ENCODE data around the gene ANGPTL4. TPM values are rescaled to one million over a fixed set of nuclear protein-coding genes. Genes with fewer than 3 reads are reported as not detected.
"Not testable (repeated sequence)": the region's sequence is repeated elsewhere in the genome, so short reads cannot be mapped to it uniquely, and the experiment has no call there.

The ANGPTL4 gene
- total RNA-seq, 1 donor from 2014 or later, result 4.1 TPM

- Mint-ChIP-seq H3K27ac (peak overlapping the region; percentile 11), H3K4me3 (no peak overlapping the region), H3K9me3 (no peaks in the 10 kb centered on the region), H3K27me3 (no peaks in the 10 kb centered on the region), H3K36me3 (ENCODE audit: low read depth) (peaks cover 16% of the 10 kb centered on the region), H3K4me1 (peaks cover 18% of the 10 kb centered on the region)
- intact Hi-C loops (cut with micrococcal nuclease), result loop anchor here (1.0 kb wide), 1 partner anchor 42 kb away; no protein-coding TSS in a partner anchor
- no peak for DNase-seq
These were observed 32.2 kb downstream of the ANGPTL4 start for GRCh38 chr19:8396185-8396562.

- intact Hi-C loops (cut with micrococcal nuclease), result loop anchor here (1.0 kb wide), 1 partner anchor 42 kb away; no protein-coding TSS in a partner anchor
- Mint-ChIP-seq H3K27ac (no peak overlapping the region), H3K9me3 (no peaks in the 10 kb centered on the region)
These were observed 32.7 kb downstream of the ANGPTL4 start for GRCh38 chr19:8396563-8397203.

DNA sequence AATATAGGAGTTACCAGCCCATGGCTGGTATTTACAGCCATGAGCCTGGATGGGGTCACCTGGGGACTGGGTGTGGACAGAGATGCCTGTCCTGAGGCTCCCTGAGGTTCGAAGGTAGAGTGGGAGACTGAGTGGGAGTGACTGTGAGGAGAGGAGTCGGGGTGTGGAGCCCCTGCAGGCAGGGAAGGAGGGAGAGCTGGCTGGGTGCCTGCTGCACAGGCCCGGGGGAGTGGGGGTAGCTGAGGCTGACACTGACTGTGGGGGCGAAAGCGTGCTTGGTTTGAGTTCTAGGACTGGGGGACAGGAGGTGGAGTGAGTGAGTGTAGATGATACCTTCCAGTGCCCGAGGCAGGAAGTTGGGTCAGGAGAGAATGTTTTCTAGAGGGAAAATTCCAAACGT lies 33.3 kb downstream of the ANGPTL4 start:
- DNase-seq, result no peak
- peak overlapping the region; percentile 52 for H3K27ac Mint-ChIP-seq
- no peak overlapping the region for H3K4me3 Mint-ChIP-seq
- H3K27me3 Mint-ChIP-seq, result no peaks in the 10 kb centered on the region
- H3K9me3 Mint-ChIP-seq, result no peaks in the 10 kb centered on the region
- intact Hi-C loops (cut with micrococcal nuclease), result no loop called here
- peaks cover 15% of the 10 kb centered on the region for H3K4me1 Mint-ChIP-seq
- peaks cover 19% of the 10 kb centered on the region for H3K36me3 Mint-ChIP-seq (ENCODE audit: low read depth)

More at GRCh38 chr19:8396563-8397203, 32.7 kb downstream of the ANGPTL4 start:
- Mint-ChIP-seq H3K4me3 (no peak overlapping the region), H3K4me1 (peaks cover 16% of the 10 kb centered on the region), H3K36me3 (ENCODE audit: low read depth) (peaks cover 17% of the 10 kb centered on the region), H3K27me3 (no peaks in the 10 kb centered on the region)
- peak; percentile 91 for DNase-seq

DNA sequence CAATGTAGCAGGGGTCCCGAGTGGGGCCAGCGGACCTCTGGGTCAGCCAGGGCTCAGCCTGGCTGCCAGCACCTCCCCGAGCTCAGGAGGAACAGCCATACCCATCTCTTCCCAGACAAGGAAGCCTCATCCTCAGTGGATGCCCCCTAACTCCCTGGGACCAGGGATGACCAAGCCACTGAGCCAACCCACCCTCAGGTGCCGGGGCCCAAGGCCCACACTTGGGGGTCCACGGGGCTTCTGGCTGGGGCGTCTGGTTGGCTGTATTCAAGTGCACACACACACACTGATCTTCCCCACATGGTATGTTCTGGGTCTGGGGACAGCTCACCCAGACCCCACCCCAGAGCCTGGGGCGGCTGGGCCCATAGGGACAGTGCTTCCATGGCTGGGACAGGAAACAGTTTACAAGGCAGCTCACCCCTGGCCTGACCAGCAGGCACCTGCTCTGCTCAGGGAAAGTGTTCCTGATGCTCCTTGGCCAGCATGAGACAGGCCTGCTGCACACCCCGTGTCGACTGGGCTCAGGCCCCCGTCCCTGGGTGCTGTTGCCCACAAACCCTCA lies 33.9 kb downstream of the ANGPTL4 start:
- Mint-ChIP-seq H3K27me3 (no peaks in the 10 kb centered on the region), H3K27ac (no peak overlapping the region), H3K36me3 (ENCODE audit: low read depth) (peaks cover 19% of the 10 kb centered on the region), H3K4me3 (no peak overlapping the region), H3K4me1 (peaks cover 15% of the 10 kb centered on the region), H3K9me3 (no peaks in the 10 kb centered on the region)
- DNase-seq, result no peak
- intact Hi-C loops (cut with micrococcal nuclease), result no loop called here

DNA sequence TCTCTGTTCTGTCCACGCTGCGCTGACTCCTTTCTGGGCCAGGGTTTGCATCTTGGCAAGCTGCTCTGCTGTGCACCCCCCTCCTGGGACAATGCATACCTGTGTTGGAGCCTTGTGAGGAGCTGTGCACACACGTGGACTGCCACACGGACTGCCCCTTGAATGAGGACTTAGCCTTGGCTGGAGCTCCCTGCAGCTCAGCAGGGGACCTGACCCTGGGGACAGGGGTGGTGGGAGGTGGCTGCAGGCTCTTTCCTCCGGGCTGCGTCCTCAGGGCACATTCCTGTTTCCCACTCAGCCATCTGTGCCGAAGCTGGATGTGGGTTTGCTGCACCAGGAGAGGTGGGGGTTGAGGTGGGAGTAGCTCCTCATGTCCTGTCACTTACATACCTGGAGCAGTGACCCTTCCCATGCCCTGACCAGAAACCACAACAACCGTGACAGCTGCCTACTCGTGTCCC lies 34.4 kb downstream of the ANGPTL4 start:
- H3K36me3 Mint-ChIP-seq (ENCODE audit: low read depth), result peaks cover 18% of the 10 kb centered on the region
- no peak overlapping the region for H3K27ac Mint-ChIP-seq
- no peak overlapping the region for H3K4me3 Mint-ChIP-seq
- H3K9me3 Mint-ChIP-seq, result no peaks in the 10 kb centered on the region
- intact Hi-C loops (cut with micrococcal nuclease), result no loop called here
- H3K4me1 Mint-ChIP-seq, result peaks cover 12% of the 10 kb centered on the region
- no peak for DNase-seq
- H3K27me3 Mint-ChIP-seq, result no peaks in the 10 kb centered on the region

GRCh38 chr19:8399681-8400188 lies 35.8 kb downstream of the ANGPTL4 start:
- H3K4me3 Mint-ChIP-seq, result no peak overlapping the region
- H3K27me3 Mint-ChIP-seq, result no peaks in the 10 kb centered on the region
- H3K4me1 Mint-ChIP-seq, result peaks cover 12% of the 10 kb centered on the region
- H3K9me3 Mint-ChIP-seq, result no peaks in the 10 kb centered on the region
- no peak overlapping the region for H3K27ac Mint-ChIP-seq
- peaks cover 22% of the 10 kb centered on the region for H3K36me3 Mint-ChIP-seq (ENCODE audit: low read depth)
- DNase-seq, result no peak
- intact Hi-C loops (cut with micrococcal nuclease), result no loop called here

DNA sequence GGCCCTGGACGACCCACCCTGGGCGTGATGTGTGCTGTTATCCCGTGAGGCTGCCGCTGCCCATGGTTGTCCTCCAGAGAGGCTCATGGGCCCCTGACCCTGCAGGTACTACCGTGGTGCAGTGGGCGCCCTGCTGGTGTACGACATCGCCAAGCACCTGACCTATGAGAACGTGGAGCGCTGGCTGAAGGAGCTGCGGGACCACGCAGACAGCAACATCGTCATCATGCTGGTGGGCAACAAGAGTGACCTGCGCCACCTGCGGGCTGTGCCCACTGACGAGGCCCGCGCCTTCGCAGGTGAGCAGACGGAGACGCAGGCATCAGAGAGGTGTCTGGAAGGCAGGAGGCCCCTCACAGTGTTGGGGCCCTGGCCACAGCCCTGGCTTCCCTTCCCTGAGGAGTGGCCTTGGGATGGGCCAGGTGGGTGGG lies 38.0 kb downstream of the ANGPTL4 start:
- Mint-ChIP-seq H3K27ac (no peak overlapping the region), H3K4me1 (peaks cover 4% of the 10 kb centered on the region), H3K9me3 (no peaks in the 10 kb centered on the region), H3K36me3 (ENCODE audit: low read depth) (peaks cover 22% of the 10 kb centered on the region), H3K4me3 (no peak overlapping the region), H3K27me3 (no peaks in the 10 kb centered on the region)
- intact Hi-C loops (cut with micrococcal nuclease), result no loop called here
- DNase-seq, result no peak

DNA sequence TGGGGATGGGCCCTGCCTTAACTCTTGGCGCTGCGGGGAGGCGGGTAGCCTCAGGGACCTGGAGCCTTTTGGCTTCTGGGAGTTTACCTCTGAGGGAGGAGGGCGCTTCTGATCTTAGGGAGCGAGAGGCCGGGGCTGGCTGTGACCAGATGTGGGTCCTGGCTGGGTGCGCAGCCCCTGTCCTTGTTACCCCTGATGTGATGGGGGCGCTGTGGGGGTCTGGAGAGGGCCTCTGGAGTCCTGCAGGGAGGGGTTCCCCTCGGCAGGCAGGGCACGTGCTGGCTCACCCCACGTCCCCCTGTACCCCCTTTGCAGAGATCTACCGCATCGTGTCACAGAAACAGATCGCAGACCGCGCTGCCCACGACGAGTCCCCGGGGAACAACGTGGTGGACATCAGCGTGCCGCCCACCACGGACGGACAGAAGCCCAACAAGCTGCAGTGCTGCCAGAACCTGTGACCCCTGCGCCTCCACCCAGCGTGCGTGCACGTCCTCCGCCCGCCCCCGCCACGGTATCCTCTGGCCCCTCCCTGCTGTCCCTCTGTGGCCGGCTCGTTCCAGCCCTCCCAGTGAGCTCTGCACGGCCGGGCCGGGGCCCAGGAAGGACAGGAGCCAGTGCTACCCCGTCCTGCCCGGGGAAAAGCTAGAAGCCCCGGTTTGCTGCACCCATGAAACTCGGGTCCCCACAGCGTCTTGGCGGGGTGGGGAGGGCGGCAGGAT lies 39.3 kb downstream of the ANGPTL4 start:
- DNase-seq, result no peak
- intact Hi-C loops (cut with micrococcal nuclease), result no loop called here
- Mint-ChIP-seq H3K36me3 (ENCODE audit: low read depth) (peaks cover 22% of the 10 kb centered on the region), H3K4me3 (no peak overlapping the region), H3K9me3 (no peaks in the 10 kb centered on the region), H3K4me1 (no peaks in the 10 kb centered on the region), H3K27ac (no peak overlapping the region), H3K27me3 (no peaks in the 10 kb centered on the region)

- Mint-ChIP-seq H3K27me3 (no peaks in the 10 kb centered on the region), H3K36me3 (ENCODE audit: low read depth) (peaks cover 22% of the 10 kb centered on the region), H3K4me1 (no peaks in the 10 kb centered on the region), H3K27ac (no peak overlapping the region), H3K4me3 (no peak overlapping the region), H3K9me3 (no peaks in the 10 kb centered on the region)
- intact Hi-C loops (cut with micrococcal nuclease), result no loop called here
- no peak for DNase-seq
These were observed 39.8 kb downstream of the ANGPTL4 start for GRCh38 chr19:8403820-8404109.

GRCh38 chr19:8404391-8405151 lies 40.6 kb downstream of the ANGPTL4 start:
- H3K36me3 Mint-ChIP-seq (ENCODE audit: low read depth), result peaks cover 22% of the 10 kb centered on the region
- H3K27ac Mint-ChIP-seq, result no peak overlapping the region
- H3K4me1 Mint-ChIP-seq, result no peaks in the 10 kb centered on the region
- no peak for DNase-seq
- no peak overlapping the region for H3K4me3 Mint-ChIP-seq
- intact Hi-C loops (cut with micrococcal nuclease), result no loop called here
- H3K9me3 Mint-ChIP-seq, result no peaks in the 10 kb centered on the region
- no peaks in the 10 kb centered on the region for H3K27me3 Mint-ChIP-seq

- H3K27me3 Mint-ChIP-seq; DNase-seq; H3K4me1 Mint-ChIP-seq; H3K27ac Mint-ChIP-seq; H3K36me3 Mint-ChIP-seq (ENCODE audit: low read depth); intact Hi-C loops (cut with micrococcal nuclease); H3K9me3 Mint-ChIP-seq; H3K4me3 Mint-ChIP-seq: not testable (repeated sequence)
These were observed 46.8 kb downstream of the ANGPTL4 start for GRCh38 chr19:8410718-8411117.

DNA sequence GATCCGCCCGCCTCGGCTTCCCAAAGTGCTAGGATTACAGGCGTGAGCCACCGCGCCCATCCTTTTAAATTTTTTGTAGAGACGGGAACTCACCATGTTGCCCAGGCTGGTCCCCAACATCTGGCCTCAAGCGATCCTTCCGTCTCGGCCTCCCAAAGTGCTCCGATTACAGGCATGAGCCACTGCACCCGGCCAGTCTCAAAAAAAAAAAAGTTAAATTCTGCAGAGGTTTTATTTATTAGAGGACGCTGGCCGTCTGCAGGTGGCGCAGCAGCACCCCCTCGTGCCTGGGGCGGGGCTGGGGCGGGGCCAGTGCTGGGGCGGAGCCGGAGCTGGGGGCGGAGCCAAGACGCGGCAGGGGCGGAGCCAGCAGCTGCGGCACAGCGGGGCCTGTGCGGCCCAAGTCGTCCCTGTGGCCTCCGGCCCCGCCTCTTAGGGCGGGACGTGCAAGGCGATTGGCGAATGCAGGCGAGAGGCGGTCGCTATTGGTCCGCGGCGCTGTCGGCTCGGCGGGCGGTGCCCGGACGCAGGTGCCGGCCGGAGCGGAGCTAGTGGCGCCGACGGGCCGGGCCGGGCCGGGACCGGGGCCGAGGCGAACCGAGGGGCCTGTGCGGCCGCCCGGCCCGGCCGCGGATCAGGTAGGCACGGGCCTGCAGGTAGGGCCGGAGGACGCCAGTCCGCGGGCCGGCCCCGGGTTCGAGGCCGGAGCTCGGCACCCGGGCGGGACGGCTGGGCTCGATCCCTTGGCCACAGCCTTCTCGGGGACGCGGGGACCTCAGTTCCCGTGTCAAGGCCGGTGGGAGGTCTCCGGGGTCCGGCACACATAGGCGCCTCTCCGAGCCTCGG lies 49.1 kb downstream of the ANGPTL4 start, which contains the start of gene MARCHF2:
Gene MARCHF2 (plus strand): TSS at position 523 of the 846 bp plus-strand sequence. CDS start 8,536 bp downstream, outside the sequence.
- DNase-seq, result peak; percentile 99
- intact Hi-C loops (cut with micrococcal nuclease), result loop anchor here (1.0 to 2.0 kb wide), 4 partner anchors 23 to 166 kb away; partner anchors contain the start of genes HNRNPM and RAB11B
- Mint-ChIP-seq H3K36me3 (ENCODE audit: low read depth) (no peaks in the 10 kb centered on the region), H3K27ac (peak within 1 kb of the TSS; percentile 29), H3K27me3 (no peaks in the 10 kb centered on the region), H3K4me3 (peak within 1 kb of the TSS; percentile 52), H3K9me3 (no peaks in the 10 kb centered on the region), H3K4me1 (peaks cover 8% of the 10 kb centered on the region)

DNA sequence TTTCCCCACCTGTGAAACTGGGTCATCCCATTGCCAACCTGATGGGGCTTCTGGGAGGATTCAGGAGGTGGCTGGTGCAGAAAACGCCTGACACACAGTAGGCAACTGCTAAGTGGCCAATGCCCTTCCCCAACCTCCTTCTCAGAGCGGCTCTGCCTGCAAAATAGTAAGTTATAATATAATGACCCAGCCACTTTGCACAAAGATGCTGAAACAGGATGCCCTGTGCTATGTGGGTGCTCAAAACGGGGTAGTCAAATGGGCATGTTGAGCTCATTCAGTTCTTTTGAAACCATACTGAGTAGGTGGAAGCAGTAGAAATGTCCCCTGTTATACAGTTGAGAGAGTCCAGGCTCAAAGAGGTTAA lies 49.7 kb downstream of the ANGPTL4 start:
- H3K4me3 Mint-ChIP-seq, result peak overlapping the region; percentile 48
- H3K4me1 Mint-ChIP-seq, result peaks cover 8% of the 10 kb centered on the region
- no peaks in the 10 kb centered on the region for H3K36me3 Mint-ChIP-seq (ENCODE audit: low read depth)
- no peak overlapping the region for H3K27ac Mint-ChIP-seq
- H3K27me3 Mint-ChIP-seq, result no peaks in the 10 kb centered on the region
- no peaks in the 10 kb centered on the region for H3K9me3 Mint-ChIP-seq
- no peak for DNase-seq
- intact Hi-C loops (cut with micrococcal nuclease), result loop anchor here (1.0 to 2.0 kb wide), 4 partner anchors 23 to 165 kb away; partner anchors contain the start of genes HNRNPM and RAB11B
